ENCODE data around the gene NAALADL2. TPM values are rescaled to one million over a fixed set of nuclear protein-coding genes. Genes with fewer than 3 reads are reported as not detected.

Gene NAALADL2
- total and polyA plus RNA-seq, 2 of the 13 experiments (the other 11 are each of a cell fraction or from before 2014, with no cell fraction given) = 0.08 TPM; not detected in 1

DNA sequence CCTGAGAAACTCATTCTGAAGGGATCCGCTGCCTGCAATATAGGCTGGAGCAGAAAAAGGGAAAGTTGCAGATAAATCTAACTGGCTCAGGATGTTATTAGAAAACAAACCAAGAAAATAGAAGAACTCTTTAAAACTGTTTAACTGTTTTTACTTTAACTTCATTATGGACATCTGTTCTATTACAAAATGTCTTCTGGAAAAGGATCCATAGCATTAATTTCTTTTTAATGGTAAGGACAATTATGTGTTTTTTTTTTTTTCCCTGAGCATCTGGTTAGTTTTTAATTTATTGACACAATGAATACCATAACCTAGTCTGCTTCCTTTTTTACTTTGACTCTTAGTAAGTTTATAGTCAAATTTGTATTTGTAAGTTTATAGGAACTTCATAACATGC, 239.5 kb downstream of the NAALADL2 start:
- no peaks in the 10 kb centered on the region for H4K20me1 ChIP-seq (ENCODE audit: insufficient read depth, low read length)
- no peak for DNase-seq (ENCODE audit: low spot score)
- in situ Hi-C loops (cut with HindIII; ENCODE audit: extremely low pct_ligation_motif_present, low pct_unique_long_range_greater_than_20kb) = no loop called here
- CTCF ChIA-PET (ENCODE audit: low intra/inter-chr PET ratio, low total read pairs) = no interaction called here
- FAIRE-seq = no peak
- H3K27me3 ChIP-seq (ENCODE audit: control insufficient read depth in 1 of 2, insufficient read depth in 2 of 2, low read length in 2 of 2) = no peaks in the 10 kb centered on the region
- BruUV-seq (replicated peaks) = no TSS peak
- H3K9ac ChIP-seq (ENCODE audit: insufficient read depth, low read depth, low read length) = no peak overlapping the region
- POLR2A ChIA-PET = no interaction called here
- no peak overlapping the region for H3K27ac ChIP-seq (ENCODE audit: extremely low read length, insufficient read depth, low read length)
- H3K4me3 ChIP-seq (replicated peaks in 1 of 3; ENCODE audit: insufficient read depth in 1 of 3, low read depth in 2 of 3, low read length in 3 of 3) = no peak overlapping the region
- no peak overlapping the region for H3K4me2 ChIP-seq (ENCODE audit: low read depth, low read length)
- no peaks in the 10 kb centered on the region for H3K36me3 ChIP-seq (replicated peaks in 1 of 2; ENCODE audit: control insufficient read depth in 1 of 2, insufficient read depth in 2 of 2, low read length in 2 of 2)
- WGBS (ENCODE audit: low lambda C conversion rate) = 69% methylated on average over 1 of the region's 1 CpG
- no peak for ATAC-seq
- intact Hi-C loops (cut with micrococcal nuclease; ENCODE audit: unreplicated experiment) = no loop called here
- H3K4me1 ChIP-seq (ENCODE audit: insufficient read depth, low read length) = no peaks in the 10 kb centered on the region
- no peaks in the 10 kb centered on the region for H3K79me2 ChIP-seq (ENCODE audit: insufficient read depth, low read length)
- no peak overlapping the region for H2AFZ ChIP-seq (ENCODE audit: low read length)
- no peaks in the 10 kb centered on the region for H3K9me3 ChIP-seq (ENCODE audit: low read length)
- TF ChIP-seq, protein P1, sequence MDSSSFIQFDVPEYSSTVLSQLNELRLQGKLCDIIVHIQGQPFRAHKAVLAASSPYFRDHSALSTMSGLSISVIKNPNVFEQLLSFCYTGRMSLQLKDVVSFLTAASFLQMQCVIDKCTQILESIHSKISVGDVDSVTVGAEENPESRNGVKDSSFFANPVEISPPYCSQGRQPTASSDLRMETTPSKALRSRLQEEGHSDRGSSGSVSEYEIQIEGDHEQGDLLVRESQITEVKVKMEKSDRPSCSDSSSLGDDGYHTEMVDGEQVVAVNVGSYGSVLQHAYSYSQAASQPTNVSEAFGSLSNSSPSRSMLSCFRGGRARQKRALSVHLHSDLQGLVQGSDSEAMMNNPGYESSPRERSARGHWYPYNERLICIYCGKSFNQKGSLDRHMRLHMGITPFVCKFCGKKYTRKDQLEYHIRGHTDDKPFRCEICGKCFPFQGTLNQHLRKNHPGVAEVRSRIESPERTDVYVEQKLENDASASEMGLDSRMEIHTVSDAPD (CRISPR knock-in tag; IDR thresholded peaks at IDR 0.05) = no peak
- TF ChIP-seq, protein P2, sequence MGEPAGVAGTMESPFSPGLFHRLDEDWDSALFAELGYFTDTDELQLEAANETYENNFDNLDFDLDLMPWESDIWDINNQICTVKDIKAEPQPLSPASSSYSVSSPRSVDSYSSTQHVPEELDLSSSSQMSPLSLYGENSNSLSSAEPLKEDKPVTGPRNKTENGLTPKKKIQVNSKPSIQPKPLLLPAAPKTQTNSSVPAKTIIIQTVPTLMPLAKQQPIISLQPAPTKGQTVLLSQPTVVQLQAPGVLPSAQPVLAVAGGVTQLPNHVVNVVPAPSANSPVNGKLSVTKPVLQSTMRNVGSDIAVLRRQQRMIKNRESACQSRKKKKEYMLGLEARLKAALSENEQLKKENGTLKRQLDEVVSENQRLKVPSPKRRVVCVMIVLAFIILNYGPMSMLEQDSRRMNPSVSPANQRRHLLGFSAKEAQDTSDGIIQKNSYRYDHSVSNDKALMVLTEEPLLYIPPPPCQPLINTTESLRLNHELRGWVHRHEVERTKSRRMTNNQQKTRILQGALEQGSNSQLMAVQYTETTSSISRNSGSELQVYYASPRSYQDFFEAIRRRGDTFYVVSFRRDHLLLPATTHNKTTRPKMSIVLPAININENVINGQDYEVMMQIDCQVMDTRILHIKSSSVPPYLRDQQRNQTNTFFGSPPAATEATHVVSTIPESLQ (CRISPR knock-in tag; conservative IDR thresholded peaks at IDR 0.05) = no peak
- TF ChIP-seq SMYD3 (CRISPR knock-in tag; IDR thresholded peaks at IDR 0.05) = no peak
- no peak for TF ChIP-seq RELA (CRISPR knock-in tag; IDR thresholded peaks at IDR 0.05)
- TF ChIP-seq PLRG1 (conservative IDR thresholded peaks at IDR 0.05) = no peak
- TF ChIP-seq HNRNPLL (IDR thresholded peaks at IDR 0.05; ENCODE audit: low read depth, low read length, poor library complexity, severe bottlenecking) = no peak
- TF ChIP-seq ZFAT (CRISPR knock-in tag; conservative IDR thresholded peaks at IDR 0.05) = no peak
- no peak for TF ChIP-seq SMAD9 (CRISPR knock-in tag; IDR thresholded peaks at IDR 0.05)
- no peak for TF ChIP-seq ZFP90 (CRISPR knock-in tag; IDR thresholded peaks at IDR 0.05; ENCODE audit: borderline replicate concordance)
- TF ChIP-seq ZFP36L2 (CRISPR knock-in tag; IDR thresholded peaks at IDR 0.05) = no peak
- TF ChIP-seq, protein P3, sequence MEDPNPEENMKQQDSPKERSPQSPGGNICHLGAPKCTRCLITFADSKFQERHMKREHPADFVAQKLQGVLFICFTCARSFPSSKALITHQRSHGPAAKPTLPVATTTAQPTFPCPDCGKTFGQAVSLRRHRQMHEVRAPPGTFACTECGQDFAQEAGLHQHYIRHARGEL (CRISPR knock-in tag; IDR thresholded peaks at IDR 0.05) = no peak
- TF ChIP-seq, protein P4, sequence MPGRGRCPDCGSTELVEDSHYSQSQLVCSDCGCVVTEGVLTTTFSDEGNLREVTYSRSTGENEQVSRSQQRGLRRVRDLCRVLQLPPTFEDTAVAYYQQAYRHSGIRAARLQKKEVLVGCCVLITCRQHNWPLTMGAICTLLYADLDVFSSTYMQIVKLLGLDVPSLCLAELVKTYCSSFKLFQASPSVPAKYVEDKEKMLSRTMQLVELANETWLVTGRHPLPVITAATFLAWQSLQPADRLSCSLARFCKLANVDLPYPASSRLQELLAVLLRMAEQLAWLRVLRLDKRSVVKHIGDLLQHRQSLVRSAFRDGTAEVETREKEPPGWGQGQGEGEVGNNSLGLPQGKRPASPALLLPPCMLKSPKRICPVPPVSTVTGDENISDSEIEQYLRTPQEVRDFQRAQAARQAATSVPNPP (CRISPR knock-in tag; IDR thresholded peaks at IDR 0.05) = no peak
- TF ChIP-seq, protein P5, sequence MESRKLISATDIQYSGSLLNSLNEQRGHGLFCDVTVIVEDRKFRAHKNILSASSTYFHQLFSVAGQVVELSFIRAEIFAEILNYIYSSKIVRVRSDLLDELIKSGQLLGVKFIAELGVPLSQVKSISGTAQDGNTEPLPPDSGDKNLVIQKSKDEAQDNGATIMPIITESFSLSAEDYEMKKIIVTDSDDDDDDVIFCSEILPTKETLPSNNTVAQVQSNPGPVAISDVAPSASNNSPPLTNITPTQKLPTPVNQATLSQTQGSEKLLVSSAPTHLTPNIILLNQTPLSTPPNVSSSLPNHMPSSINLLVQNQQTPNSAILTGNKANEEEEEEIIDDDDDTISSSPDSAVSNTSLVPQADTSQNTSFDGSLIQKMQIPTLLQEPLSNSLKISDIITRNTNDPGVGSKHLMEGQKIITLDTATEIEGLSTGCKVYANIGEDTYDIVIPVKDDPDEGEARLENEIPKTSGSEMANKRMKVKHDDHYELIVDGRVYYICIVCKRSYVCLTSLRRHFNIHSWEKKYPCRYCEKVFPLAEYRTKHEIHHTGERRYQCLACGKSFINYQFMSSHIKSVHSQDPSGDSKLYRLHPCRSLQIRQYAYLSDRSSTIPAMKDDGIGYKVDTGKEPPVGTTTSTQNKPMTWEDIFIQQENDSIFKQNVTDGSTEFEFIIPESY (CRISPR knock-in tag; IDR thresholded peaks at IDR 0.05) = no peak
- TF ChIP-seq RARG (CRISPR knock-in tag; IDR thresholded peaks at IDR 0.05; ENCODE audit: low read depth) = no peak
- no peak for TF ChIP-seq ZNF225 (CRISPR knock-in tag; IDR thresholded peaks at IDR 0.05)
- no peak for TF ChIP-seq NR2F2 (IDR thresholded peaks at IDR 0.05; ENCODE audit: borderline replicate concordance, low read depth)
- TF ChIP-seq ZNF253 (CRISPR knock-in tag; IDR thresholded peaks at IDR 0.05; ENCODE audit: borderline replicate concordance) = no peak
- TF ChIP-seq, protein P6, sequence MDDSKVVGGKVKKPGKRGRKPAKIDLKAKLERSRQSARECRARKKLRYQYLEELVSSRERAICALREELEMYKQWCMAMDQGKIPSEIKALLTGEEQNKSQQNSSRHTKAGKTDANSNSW (CRISPR knock-in tag; IDR thresholded peaks at IDR 0.05; ENCODE audit: borderline replicate concordance) = no peak
